Left cardiac atrium (tissue), 4 donors: ENCODE measurements around the gene COX20. TPM values are rescaled to one million over a fixed set of nuclear protein-coding genes. Genes with fewer than 3 reads are reported as not detected.
A peak's percentile ranks its signal among the peaks of the same experiment; 100 is the strongest.
"Not testable (repeated sequence)": the region's sequence is repeated elsewhere in the genome, so short reads cannot be mapped to it uniquely, and the experiment has no call there.

ENCODE experiments used
- ATAC-seq, 2 donors: fragments of 200-7000 bp; cut with Tn5 transposase; one replicate each; pipeline ENCODE4 v1.9.1; 2020; ENCODE audit warnings: mild to moderate bottlenecking in 2 of 2, moderate library complexity in 2 of 2
- DNase-seq: peaks from one replicate; pipeline ENCODE4 v3.0.0-alpha.2; 2020
- intact Hi-C, 2 donors: fragments of 100-400 bp; cut with DNase I; formaldehyde crosslinking; loops; one replicate each; pipeline versions ENCODE4 v1.14.1 to v1.15.1; 2022 to 2023
- long read RNA-seq: library from polyadenylated mRNA; unstranded; transcript quantifications from one replicate; pipeline ENCODE4 v2.0.0, GENCODE V29; 2021
- total RNA-seq, 2 donors: library from RNA; stranded (reverse); fragmentation: NEBNext Ultra II Directional; extraction: Animal tissue kit (Norgen Biotek cat#: 25700); gene quantifications; one replicate each; pipeline ENCODE4 v1.2.1, GENCODE V29; 2021
- donor health status: DM: no; HTN: yes; CAD: no.
- donor health status: DM: no; HTN: yes; CAD: no; lungs with severe emphysema.
- donor health status: DM: yes; HTN: yes; CAD: no.
- donor health status: Dilated cardiomyopathy.

Gene COX20
- 10 to 100 TPM; 61.2 to 73.1 TPM for total RNA-seq
- long read RNA-seq, transcript COX20-203 (4 exons, 2,631 nt), result major isoform, 36 of 65 reads
- long read RNA-seq, transcript COX20-202 (3 exons, 1,005 nt), result minor isoform, 26 of 65 reads
- long read RNA-seq, partial matches to known transcripts, result 1 of 65 reads
- long read RNA-seq, other reads (novel, unspliced or antisense), result 2 of 65 reads

DNA sequence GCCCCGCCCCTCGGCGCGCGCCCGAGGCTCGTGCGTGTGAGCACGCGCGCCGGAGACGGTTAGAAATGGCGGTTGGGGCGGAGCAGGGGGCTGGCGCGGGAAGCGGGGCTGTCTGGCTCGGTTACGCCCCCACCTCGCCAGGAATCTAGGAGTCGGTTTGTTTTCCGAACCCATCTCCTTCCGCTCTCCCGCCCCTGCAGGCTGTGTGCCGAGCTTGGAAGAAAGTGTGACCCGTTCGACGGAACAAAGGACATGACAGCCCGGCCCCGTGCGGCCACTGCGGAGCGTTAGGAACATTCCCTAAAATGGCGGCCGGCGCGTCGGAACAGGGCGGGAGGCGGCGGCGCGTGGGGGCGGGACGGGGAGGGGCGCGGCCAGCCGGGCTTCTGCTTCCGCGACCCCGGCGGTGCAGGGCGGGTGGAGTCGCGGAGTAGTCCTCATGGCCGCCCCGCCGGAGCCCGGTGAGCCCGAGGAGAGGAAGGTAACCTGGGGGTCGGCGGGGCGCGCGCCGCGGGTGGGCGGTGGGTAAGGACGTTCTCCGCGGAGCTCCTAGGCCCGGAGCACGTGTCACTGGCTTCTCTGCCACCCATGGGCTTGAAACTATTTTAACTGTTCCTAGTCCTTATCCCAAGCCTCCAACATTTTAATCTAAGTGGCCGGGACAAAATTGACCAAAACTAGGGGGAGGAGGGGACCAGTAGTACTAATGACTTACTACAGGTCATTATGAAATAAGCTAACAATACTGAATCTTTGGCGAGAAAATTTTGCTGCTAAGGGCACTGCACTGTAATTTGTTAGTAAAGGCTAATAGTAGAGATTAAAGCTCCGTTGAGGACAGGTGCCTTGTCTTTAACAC, at the start of gene COX20:
Gene COX20, plus strand, starts transcription at position 383 of the 859 bp plus-strand sequence. Its CDS starts 57 bp downstream, at position 440.
- DNase-seq (peak; percentile 94), ATAC-seq (peak; percentile 89 to 91)
- intact Hi-C loops, result loop anchor here in 1 of 2 donors (1.0 to 2.0 kb wide), 2 partner anchors 27 to 135 kb away; no protein-coding TSS in a partner anchor

- intact Hi-C loops, result no loop called here
Measured at GRCh38 chr1:244788493-244789275, 46.8 kb upstream of the COX20 start.

DNA sequence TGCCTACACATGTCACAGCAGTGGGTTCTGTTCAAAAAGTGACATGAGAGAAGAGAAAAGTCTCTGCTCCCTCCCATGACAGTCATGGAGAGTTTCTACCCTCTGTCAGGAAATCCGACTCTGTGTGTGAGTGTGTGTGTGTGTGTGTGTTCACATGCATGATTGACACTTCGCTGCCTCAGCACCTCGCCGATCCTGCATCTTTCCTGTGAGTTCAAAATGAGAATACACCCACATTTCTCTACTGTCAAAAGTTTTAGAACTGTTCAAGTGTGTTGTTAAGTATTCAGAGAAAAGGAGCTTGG, 46.2 kb upstream of the COX20 start:
- ATAC-seq, result no peak
- intact Hi-C loops, result no loop called here
- DNase-seq, result no peak

More at GRCh38 chr1:244788493-244789275, 46.8 kb upstream of the COX20 start:
- ATAC-seq (no peak), DNase-seq (no peak)

DNA sequence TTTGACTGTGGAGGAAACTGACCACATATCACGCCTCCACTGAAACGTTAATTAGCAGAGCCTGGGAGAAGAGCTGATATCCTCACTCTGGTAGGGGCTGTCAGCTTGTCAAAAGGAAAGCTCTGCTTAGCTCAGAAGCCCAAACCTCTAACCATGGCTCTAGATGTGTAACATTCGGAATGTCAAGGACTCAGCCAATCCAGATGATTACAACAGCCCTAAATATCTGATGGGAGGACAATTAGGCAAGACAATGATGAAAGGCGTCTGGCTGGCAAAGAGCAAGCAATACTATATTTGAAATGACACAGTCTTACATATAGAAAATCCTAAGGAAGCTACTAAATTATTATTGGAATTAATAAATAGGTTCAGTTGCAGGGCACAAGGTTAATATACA, 45.7 kb upstream of the COX20 start:
- ATAC-seq, result peak in 1 of 2 donors; percentile 50
- intact Hi-C loops, result no loop called here
- DNase-seq, result no peak

DNA sequence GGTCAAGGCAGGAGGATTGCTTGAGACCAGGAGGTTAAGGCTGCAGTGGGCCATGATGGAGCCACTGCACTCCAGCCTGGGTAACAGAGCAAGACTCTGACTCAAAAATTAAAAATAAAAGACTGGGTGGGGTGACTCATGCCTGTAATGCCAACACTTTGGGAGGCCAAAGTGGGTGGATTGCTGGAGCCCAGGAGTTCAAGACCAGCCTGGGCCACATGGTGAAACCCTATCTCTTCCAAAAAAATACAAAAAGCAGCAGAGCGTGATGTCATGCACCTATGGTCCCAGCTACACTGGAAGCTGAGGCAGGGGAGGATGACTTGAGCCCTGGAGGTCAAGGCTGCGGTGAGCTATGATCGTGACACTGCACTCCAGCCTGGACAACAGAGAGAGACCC, 44.4 kb upstream of the COX20 start:
- DNase-seq, result no peak
- no peak for ATAC-seq
- intact Hi-C loops, result no loop called here

DNA sequence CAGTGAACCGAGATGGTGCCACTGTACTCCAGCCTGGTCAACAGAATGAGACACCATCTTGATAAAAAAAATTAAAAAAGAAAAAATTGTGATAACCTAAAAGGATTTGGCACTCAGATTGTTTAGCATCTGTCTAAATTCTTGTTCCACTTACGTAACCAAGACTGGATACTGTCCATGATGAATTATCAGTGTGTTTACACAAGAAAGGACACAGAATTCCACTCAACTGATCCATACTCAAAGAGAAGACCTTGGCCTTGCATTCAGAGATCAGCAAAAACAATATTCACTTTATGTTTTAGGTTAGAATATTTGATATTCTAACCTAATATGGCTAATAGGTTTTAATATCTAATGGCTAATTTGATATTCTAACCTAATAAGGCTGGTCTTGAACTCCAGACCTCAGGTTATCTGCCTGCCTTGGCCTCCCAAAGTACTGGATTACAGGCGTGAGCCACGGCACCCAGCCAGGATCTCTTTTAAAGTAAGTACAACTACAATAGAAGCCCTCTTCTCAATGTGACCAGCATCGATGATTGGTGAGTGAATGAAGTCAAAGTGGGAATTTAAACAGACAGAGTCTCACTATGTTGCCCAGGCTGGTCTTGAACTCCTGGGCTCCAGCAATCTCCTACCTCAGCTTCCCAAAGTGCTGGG, 43.1 kb upstream of the COX20 start:
- ATAC-seq, result peak in 1 of 2 donors; percentile 63
- no peak for DNase-seq
- intact Hi-C loops, result no loop called here

GRCh38 chr1:244794071-244794470, 41.4 kb upstream of the COX20 start:
- no peak for ATAC-seq
- DNase-seq, result no peak
- intact Hi-C loops, result no loop called here

DNA sequence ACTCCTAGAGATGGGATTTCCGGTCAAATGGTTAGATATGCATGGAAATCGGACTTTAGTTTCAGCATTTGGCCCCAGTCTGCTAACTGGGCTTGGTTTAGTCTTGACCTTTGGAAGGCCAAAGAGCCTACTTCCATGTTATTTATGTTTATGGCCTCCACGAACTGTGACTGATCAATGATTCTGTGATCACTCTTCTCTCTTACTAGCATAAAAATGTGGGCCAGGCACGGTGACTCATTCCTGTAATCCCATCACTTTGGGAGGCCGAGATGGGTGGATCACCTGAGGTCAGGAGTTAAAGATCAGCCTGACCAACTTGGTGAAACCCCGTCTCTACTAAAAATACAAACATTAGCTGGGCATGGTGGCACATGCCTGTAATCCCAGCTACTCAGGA, 40.9 kb upstream of the COX20 start:
- ATAC-seq, intact Hi-C loops, DNase-seq: not testable (repeated sequence)

DNA sequence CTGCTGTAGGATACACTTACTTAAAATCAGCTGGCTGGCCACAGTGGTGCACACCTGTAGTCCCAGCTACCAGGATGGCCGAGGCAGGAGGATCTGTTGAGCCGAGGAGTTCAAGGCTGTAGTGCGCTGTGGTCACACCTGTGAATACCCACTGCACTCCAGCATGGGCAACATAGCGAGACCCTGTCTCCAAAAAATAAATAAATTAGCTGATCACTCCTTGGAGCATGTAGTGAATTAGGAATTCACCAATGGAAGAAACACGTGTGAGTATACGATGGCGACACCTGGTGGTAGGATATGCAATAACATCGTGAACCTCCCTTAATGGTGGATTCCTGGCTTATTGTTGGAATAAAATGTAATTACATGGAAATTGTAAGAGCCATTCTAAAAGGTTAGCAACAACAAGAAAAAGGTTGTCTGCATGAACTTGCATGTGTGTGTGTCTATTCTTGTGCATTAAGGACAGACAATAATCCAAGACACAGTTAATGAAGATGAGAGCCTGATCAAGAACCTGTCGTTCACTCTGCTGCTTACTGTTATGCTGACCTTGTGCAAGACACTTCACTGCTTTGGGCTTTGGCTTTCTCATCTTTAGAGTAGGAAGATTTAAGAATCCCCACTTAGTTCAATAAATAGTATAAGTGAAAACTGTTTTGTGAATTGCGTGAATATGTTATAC, 38.6 kb upstream of the COX20 start:
- peak; percentile 53 to 58 for ATAC-seq
- peak; percentile 50 for DNase-seq
- intact Hi-C loops, result loop anchor here (1.0 to 5.0 kb wide), 2 partner anchors 194 to 195 kb away; no protein-coding TSS in a partner anchor

GRCh38 chr1:244800821-244801220, 34.6 kb upstream of the COX20 start:
- DNase-seq (no peak), ATAC-seq (no peak)
- intact Hi-C loops, result loop anchor here in 1 of 2 donors (2.0 kb wide), 1 partner anchor 242 kb away; no protein-coding TSS in a partner anchor

DNA sequence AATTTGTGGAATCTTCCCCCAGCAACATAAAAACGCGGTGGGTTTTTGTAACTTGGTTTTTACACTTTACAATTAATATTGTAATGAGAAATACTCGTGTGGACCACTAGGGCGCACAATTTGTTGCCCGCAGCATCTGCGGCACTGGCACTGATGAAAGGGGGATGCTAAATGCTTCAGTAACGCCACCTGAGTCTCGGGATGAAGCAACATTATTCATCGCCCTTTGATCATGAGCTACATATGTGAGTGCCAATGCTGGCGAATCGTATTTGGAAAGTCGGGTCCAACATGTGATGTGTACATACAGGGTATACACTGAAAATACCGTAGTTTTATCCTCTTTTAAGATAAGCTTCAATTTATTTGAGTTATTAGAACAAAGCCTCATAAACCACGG, 34.2 kb upstream of the COX20 start:
- DNase-seq, result peak; percentile 40
- intact Hi-C loops, result loop anchor here in 1 of 2 donors (2.0 kb wide), 1 partner anchor 242 kb away; no protein-coding TSS in a partner anchor
- ATAC-seq, result peak; percentile 51 to 55

DNA sequence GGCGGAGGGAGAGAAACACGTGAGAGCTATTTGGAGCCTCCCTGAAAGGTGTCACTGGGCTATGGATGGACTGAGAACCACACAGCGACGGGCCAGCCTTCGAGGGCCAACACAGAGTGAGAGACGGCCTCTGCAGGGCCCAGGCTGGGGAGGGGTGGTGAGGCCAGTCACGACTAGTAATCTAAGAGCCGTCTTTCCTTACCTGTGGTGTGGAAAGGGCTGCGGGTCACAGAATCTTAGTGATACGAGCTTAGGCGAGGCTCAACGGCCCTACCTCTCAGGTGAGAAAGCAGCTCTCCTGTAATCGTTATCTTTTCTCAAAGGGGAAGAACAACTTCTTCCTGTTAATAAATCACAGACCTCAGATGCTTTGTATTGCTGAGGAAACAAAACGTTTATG, 33.4 kb upstream of the COX20 start:
- intact Hi-C loops, result no loop called here
- DNase-seq (no peak), ATAC-seq (no peak)

- intact Hi-C loops, result no loop called here
- ATAC-seq (no peak), DNase-seq (no peak)
Measured at GRCh38 chr1:244802556-244803239, 32.8 kb upstream of the COX20 start.

DNA sequence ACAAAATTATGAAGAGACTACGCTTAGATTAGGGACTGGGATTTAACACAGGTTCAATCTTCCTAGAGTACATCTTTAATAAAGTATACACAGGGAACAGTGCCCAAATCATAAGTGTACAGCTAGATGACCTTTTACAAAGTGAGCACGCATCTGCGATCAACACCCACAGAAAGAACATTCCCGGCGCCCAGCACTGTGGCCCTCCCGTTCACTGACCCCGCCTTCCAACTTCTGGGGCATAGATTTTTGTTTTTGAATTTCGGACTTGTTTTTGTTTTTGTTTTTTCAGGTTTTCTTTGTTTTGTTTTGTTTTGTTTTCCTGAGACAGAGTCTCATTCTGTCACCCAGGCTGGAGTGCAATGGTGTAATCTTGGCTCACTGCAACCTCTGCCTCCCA, 30.6 kb upstream of the COX20 start:
- intact Hi-C loops, result no loop called here
- DNase-seq (no peak), ATAC-seq (no peak)

GRCh38 chr1:244807138-244807537, 28.3 kb upstream of the COX20 start:
- no peak for ATAC-seq
- no peak for DNase-seq
- intact Hi-C loops, result no loop called here

GRCh38 chr1:244810221-244810620, 25.2 kb upstream of the COX20 start:
- DNase-seq (no peak), ATAC-seq (no peak)
- intact Hi-C loops, result no loop called here

DNA sequence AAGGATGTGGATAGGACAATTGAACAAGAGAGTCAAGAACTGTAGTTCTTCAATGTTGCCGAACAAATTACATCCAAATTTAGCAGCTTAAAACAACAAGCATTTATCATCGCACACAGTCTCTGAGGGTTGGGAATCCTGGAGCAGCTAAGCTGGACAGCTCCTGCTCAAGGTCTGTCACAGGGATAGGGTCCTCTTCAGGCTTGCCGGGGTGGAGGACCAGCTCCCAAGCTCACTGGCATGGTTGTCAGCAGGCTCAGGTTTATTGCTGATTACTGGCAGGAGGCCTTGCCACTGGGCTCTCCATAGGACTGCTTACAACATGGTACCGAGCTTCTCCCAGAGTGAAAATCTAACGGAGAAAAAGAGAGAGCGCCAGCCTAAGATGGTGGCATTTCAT, 22.1 kb upstream of the COX20 start:
- DNase-seq, result no peak
- intact Hi-C loops, result no loop called here
- no peak for ATAC-seq

GRCh38 chr1:244815600-244816099, 19.8 kb upstream of the COX20 start:
- intact Hi-C loops, result no loop called here
- DNase-seq, result no peak

More at GRCh38 chr1:244815600-244816099, 19.8 kb upstream of the COX20 start:
- peak; percentile 23 to 32 for ATAC-seq
